Glutamatergic neuron (in vitro differentiated cells): ENCODE data around the gene TMEM259. TPM values are rescaled to one million over a fixed set of nuclear protein-coding genes. Genes with fewer than 3 reads are reported as not detected.

Experiments used
- DNase-seq: peaks from one replicate; pipeline ENCODE4 v3.0.0; 2022
- H3K27ac Mint-ChIP-seq: one replicate; pipeline ENCODE4 v1.8.0; 2020; ENCODE audit warnings: mild to moderate bottlenecking, mixed read lengths, inconsistent platforms; ENCODE audit not compliant: unreplicated experiment
- H3K27me3 Mint-ChIP-seq: one replicate; pipeline ENCODE4 v1.8.0; 2020; ENCODE audit warnings: mild to moderate bottlenecking, moderate library complexity, mixed read lengths, inconsistent platforms; ENCODE audit not compliant: unreplicated experiment
- H3K36me3 Mint-ChIP-seq: one replicate; pipeline ENCODE4 v1.8.0; 2020; ENCODE audit warnings: mild to moderate bottlenecking, mixed read lengths, inconsistent platforms; ENCODE audit not compliant: unreplicated experiment
- H3K4me1 Mint-ChIP-seq: one replicate; pipeline ENCODE4 v1.8.0; 2020; ENCODE audit warnings: mild to moderate bottlenecking, low read depth, mixed read lengths, inconsistent platforms; ENCODE audit not compliant: unreplicated experiment
- H3K4me3 Mint-ChIP-seq: one replicate; pipeline ENCODE4 v1.8.0; 2020; ENCODE audit warnings: mild to moderate bottlenecking, mixed read lengths, inconsistent platforms; ENCODE audit not compliant: unreplicated experiment
- H3K9me3 Mint-ChIP-seq: one replicate; pipeline ENCODE4 v1.8.0; 2020; ENCODE audit warnings: mild to moderate bottlenecking, moderate library complexity, mixed read lengths, inconsistent platforms; ENCODE audit not compliant: unreplicated experiment
- long read RNA-seq: library from polyadenylated mRNA; unstranded; transcript quantifications from one replicate; pipeline ENCODE4 v2.0.0, GENCODE V29; 2020; ENCODE audit not compliant: unreplicated experiment
- total RNA-seq: library from RNA; stranded (reverse); fragmentation: NEBNext Ultra II Directional; extraction: Animal tissue kit (Norgen Biotek cat#: 25700); gene quantifications from one replicate; pipeline ENCODE4 v1.2.1, GENCODE V29; 2021; ENCODE audit not compliant: unreplicated experiment
- TF ChIP-seq, protein P1 (sequence below): fragments of 200-600 bp; sonication (generic); IDR thresholded peaks from one replicate; pipeline ENCODE4 v1.5.0; 2021; ENCODE audit not compliant: partially characterized antibody, unreplicated experiment

Gene TMEM259
- total RNA-seq = 222 TPM
- long read RNA-seq, transcript TMEM259-208 (1 exons, 1,637 nt) = major isoform, 6 of 14 reads
- long read RNA-seq, partial matches to known transcripts = 4 of 14 reads
- long read RNA-seq, other reads (novel, unspliced or antisense) = 1 of 14 reads

DNA sequence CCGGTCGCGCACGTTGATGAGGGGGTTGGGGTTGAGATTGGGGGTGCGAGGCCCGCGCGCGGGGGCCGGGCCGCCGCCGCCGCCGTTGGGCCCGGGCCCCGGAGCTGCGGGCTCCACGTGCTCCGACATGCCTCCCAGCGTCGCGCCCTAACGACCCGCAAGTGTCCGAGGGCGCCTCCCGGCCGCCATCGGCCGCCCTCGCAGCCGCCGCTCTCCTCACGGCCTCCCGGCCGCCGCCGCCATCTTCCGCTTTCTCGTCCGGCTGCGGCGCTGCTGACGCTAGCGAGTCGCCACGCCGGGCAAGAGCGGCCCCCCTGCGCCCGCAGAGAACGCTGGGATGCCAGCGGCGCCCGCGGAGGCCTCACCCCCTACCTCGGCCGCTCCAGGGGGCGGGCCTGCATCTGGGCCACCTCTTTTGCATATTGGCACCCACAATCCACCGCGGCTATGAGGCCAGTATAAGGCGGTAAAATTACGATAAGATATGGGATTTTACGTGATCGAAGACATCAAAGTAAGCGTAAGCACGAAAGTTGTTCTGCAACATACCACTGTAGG, at the start of gene TMEM259:
Gene TMEM259 (minus strand): TSS at position 256 of the 558 bp plus-strand sequence. CDS start 127 bp downstream, at position 129.
- TF ChIP-seq, protein P1, sequence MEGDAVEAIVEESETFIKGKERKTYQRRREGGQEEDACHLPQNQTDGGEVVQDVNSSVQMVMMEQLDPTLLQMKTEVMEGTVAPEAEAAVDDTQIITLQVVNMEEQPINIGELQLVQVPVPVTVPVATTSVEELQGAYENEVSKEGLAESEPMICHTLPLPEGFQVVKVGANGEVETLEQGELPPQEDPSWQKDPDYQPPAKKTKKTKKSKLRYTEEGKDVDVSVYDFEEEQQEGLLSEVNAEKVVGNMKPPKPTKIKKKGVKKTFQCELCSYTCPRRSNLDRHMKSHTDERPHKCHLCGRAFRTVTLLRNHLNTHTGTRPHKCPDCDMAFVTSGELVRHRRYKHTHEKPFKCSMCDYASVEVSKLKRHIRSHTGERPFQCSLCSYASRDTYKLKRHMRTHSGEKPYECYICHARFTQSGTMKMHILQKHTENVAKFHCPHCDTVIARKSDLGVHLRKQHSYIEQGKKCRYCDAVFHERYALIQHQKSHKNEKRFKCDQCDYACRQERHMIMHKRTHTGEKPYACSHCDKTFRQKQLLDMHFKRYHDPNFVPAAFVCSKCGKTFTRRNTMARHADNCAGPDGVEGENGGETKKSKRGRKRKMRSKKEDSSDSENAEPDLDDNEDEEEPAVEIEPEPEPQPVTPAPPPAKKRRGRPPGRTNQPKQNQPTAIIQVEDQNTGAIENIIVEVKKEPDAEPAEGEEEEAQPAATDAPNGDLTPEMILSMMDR = no peak
- no peaks in the 10 kb centered on the region for H3K36me3 Mint-ChIP-seq
- peaks cover 7% of the 10 kb centered on the region for H3K9me3 Mint-ChIP-seq
- DNase-seq = peak; percentile 97
- H3K27me3 Mint-ChIP-seq = peaks cover 13% of the 10 kb centered on the region
- H3K4me1 Mint-ChIP-seq = peaks cover 5% of the 10 kb centered on the region
- H3K4me3 Mint-ChIP-seq = peak within 1 kb of the TSS; percentile 93
- H3K27ac Mint-ChIP-seq = peak within 1 kb of the TSS; percentile 95

DNA sequence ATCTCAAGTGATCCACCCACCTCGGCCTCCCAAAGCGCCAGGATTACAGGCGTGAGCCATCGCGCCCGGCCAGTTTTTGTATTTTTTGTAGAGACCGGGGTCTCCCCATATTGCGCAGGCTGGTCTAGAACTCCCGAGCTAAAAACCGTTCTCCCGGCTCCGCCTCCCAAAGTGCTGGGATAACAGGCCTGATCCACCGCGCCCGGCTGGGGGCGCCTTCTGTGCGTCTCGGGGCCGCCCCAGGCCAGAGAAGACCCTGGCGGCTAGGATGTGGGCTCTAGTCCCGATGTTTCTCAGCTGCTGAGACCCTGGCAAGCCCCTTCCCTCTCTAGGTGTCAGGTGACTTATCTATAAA, 49.6 kb upstream of the TMEM259 start:
- peaks cover 4% of the 10 kb centered on the region for H3K36me3 Mint-ChIP-seq
- no peak overlapping the region for H3K27ac Mint-ChIP-seq
- peaks cover 1% of the 10 kb centered on the region for H3K4me1 Mint-ChIP-seq
- H3K9me3 Mint-ChIP-seq = no peaks in the 10 kb centered on the region
- TF ChIP-seq, protein P1 = no peak
- DNase-seq = no peak
- H3K27me3 Mint-ChIP-seq = peaks cover 9% of the 10 kb centered on the region
- no peak overlapping the region for H3K4me3 Mint-ChIP-seq

DNA sequence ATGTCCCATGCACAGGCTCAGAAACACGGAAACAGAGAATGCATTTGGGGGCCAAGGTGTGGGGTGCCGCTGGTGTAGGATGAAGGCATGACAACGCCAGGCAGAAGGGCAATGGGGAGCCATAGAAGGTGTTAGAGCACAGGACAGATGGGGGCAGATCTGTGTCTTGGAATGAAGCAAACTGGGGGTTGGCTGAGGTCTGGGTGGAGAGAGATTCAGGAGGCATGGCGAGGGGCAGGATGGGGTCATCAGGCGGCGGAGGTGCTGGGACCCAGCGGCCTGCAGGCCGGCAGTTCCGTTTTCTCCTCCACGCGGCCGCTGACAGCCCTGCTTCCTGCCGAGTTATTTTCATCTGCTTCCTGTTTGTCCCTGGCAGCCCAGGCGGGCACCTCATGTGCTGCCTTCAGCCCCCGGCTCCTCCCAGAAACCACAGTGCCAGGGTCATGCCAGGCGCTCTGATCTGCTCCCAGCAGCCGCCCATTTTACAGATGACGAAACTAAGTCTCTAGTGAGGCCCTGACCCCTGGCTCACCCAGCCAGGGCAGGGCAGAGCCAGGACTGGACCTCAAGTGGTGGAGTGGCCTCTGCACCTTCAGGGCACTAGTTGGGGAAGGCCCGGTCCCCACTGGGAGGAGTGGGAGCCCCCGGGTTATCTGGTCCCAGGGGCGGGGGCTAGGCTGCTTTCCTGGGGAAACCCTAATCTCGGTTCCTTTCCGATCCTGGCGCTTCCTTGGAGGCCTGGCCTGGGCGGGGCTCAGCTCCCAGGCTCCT, 48.3 kb upstream of the TMEM259 start:
- DNase-seq = no peak
- Mint-ChIP-seq H3K27ac (no peak overlapping the region), H3K36me3 (peaks cover 4% of the 10 kb centered on the region), H3K4me1 (peaks cover 3% of the 10 kb centered on the region), H3K9me3 (peaks cover 5% of the 10 kb centered on the region), H3K4me3 (peak overlapping the region; percentile 70), H3K27me3 (peaks cover 9% of the 10 kb centered on the region)
- TF ChIP-seq, protein P1 = no peak

DNA sequence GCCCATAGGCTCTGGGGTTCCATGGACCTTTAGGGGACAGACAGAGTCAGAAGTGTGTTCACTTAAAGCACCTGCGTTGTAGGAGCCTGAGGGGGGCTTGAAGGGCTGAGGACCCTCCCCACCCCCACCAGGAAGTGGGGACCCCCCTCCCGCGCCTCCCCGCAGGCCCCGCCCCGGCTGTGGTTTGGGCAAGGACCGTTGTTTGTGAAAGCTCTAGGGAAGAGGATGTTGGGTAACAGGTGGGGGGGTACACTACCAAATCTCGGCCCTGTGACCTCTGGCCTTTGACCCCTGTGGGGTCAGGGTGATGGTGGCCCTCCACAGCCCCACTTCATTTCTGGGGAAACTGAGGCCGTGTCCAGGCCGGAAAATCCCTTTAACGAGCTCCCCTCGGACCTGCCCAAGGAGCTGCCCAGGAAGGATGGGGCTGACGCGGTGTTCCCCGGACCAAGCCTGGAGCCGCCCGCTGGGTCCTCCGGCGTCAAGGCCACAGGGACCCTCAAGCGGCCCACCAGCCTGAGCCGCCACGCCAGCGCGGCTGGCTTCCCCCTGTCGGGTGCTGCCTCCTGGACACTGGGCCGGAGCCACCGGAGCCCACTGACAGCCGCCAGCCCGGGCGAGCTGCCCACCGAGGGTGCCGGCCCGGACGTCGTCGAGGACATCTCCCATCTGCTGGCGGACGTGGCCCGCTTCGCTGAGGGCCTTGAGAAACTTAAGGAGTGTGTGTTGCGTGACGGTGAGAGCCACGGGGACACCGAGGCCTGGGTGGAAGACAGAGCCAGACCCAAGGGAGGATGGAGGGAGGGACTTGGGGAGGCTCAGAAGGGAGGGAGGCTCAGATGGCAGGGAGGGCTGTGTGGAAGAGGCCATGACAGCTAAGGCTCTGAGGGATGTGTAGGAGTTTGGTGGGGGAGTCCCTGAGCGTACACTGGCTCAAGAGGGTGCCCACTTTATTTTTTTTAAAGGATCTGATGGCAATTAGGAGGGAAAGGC, 47.4 kb upstream of the TMEM259 start:
- DNase-seq = no peak
- Mint-ChIP-seq H3K9me3 (peaks cover 5% of the 10 kb centered on the region), H3K4me1 (peaks cover 3% of the 10 kb centered on the region), H3K27ac (no peak overlapping the region), H3K4me3 (peak overlapping the region; percentile 70), H3K27me3 (peaks cover 9% of the 10 kb centered on the region), H3K36me3 (peaks cover 4% of the 10 kb centered on the region)
- TF ChIP-seq, protein P1 = no peak
